GM23338 (cell line): ENCODE measurements around the gene QRICH2.

Experiments
- CREB1 ChIP-seq: fragments of 250-450 bp; sonication (Bioruptor Pico); IDR thresholded peaks from 2 replicates; pipeline ENCODE4 v1.5.0; 2020; ENCODE audit warnings: low read depth, mild to moderate bottlenecking, moderate library complexity
- EZH2 ChIP-seq: fragments of 200-600 bp; sonication (generic); IDR thresholded peaks from one replicate; pipeline ENCODE4 v1.8.0; 2017; ENCODE audit warnings: antibody characterized with exemption, mild to moderate bottlenecking, low read depth; ENCODE audit not compliant: unreplicated experiment
- EZH2phosphoT487 ChIP-seq: fragments of 200-600 bp; sonication (generic); IDR thresholded peaks from one replicate; pipeline ENCODE4 v1.8.1; 2018; ENCODE audit warnings: antibody characterized with exemption; ENCODE audit not compliant: unreplicated experiment
- POLR2AphosphoS5 ChIP-seq: IDR thresholded peaks from 2 replicates; pipeline ENCODE4 v1.6.1; 2016; ENCODE audit warnings: antibody characterized with exemption, low read depth
- ZNF114 ChIP-seq: fragments of 250-450 bp; sonication (Bioruptor Pico); IDR thresholded peaks from 2 replicates; pipeline ENCODE4 v1.5.0; 2020; ENCODE audit warnings: mild to moderate bottlenecking, moderate library complexity
- ZNF331 ChIP-seq: fragments of 250-450 bp; sonication (Bioruptor Pico); IDR thresholded peaks from 2 replicates; pipeline ENCODE4 v1.5.0; 2020; ENCODE audit warnings: low read depth, mild to moderate bottlenecking, moderate library complexity
- TF ChIP-seq, protein P1 (sequence below), 2 experiments: fragments of 200-600 bp in 1 of 2; sonication (generic) in 1 of 2; conservative IDR thresholded peaks; 2 replicates each; pipeline versions ENCODE4 v1.5.1 to v1.6.1; 2016 to 2017; ENCODE audit warnings: antibody characterized with exemption in 2 of 2, low read depth in 2 of 2, mild to moderate bottlenecking in 2 of 2, moderate library complexity in 1 of 2

DNA sequence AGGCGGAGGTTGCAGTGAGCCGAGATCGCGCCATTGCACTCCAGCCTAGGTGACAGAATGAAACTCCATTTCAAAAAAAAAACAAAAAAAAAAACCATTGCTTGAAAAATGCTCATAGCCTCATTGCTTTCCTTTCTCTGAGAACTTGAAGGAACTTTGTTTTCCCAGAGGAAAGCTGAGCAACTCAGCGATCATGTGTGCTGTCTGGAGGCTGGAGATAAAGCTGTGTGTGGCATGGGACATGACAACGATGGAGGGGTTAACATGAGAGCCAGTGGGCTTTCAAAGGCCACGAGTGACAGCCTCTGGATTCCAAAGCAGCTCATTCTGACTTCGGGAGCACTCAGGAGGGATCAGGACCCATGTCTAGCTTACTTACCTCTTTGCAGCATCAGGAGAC lies 21.6 kb upstream of the QRICH2 start:
- TF ChIP-seq CREB1 (no peak), POLR2AphosphoS5 (no peak), ZNF114 (CRISPR knock-in tag) (no peak), EZH2 (no peak), EZH2phosphoT487 (no peak), ZNF331 (no peak)
- TF ChIP-seq, protein P1, sequence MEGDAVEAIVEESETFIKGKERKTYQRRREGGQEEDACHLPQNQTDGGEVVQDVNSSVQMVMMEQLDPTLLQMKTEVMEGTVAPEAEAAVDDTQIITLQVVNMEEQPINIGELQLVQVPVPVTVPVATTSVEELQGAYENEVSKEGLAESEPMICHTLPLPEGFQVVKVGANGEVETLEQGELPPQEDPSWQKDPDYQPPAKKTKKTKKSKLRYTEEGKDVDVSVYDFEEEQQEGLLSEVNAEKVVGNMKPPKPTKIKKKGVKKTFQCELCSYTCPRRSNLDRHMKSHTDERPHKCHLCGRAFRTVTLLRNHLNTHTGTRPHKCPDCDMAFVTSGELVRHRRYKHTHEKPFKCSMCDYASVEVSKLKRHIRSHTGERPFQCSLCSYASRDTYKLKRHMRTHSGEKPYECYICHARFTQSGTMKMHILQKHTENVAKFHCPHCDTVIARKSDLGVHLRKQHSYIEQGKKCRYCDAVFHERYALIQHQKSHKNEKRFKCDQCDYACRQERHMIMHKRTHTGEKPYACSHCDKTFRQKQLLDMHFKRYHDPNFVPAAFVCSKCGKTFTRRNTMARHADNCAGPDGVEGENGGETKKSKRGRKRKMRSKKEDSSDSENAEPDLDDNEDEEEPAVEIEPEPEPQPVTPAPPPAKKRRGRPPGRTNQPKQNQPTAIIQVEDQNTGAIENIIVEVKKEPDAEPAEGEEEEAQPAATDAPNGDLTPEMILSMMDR (conservative IDR thresholded peaks at IDR 0.05; ENCODE audit: low read depth in 2 of 2): no peak
